PC-3 (cell line): ENCODE measurements around the gene YY1.

Source experiments
- CTCF ChIP-seq: fragments of 300-600 bp; sonication (generic); conservative IDR thresholded peaks from 2 replicates; pipeline ENCODE4 v1.5.1; 2017; ENCODE audit warnings: antibody characterized with exemption, low read depth, mild to moderate bottlenecking, low read length
- EZH2 ChIP-seq: fragments of 300-600 bp; sonication (generic); IDR thresholded peaks from one replicate; pipeline ENCODE4 v1.6.1; 2017; ENCODE audit warnings: antibody characterized with exemption, mild to moderate bottlenecking, low read length; ENCODE audit not compliant: unreplicated experiment
- EZH2phosphoT487 ChIP-seq: fragments of 300-600 bp; sonication (generic); IDR thresholded peaks from 2 replicates; pipeline ENCODE4 v1.6.1; 2018; ENCODE audit warnings: mild to moderate bottlenecking, antibody characterized with exemption, low read length, borderline replicate concordance

- TF ChIP-seq CTCF (no peak), EZH2 (no peak), EZH2phosphoT487 (no peak)
Observed at GRCh38 chr14:100214770-100215083, 24.2 kb upstream of the YY1 start.
